SK-N-SH (cell line): ENCODE results near the gene KRTAP5-9.

Experiments used
- FOXM1 ChIP-seq: IDR thresholded peaks from 2 replicates; pipeline ENCODE4 v1.4.0; 2012; ENCODE audit warnings: low read depth, mild to moderate bottlenecking
- GATA2 ChIP-seq: sonication (generic); formaldehyde crosslinking; IDR thresholded peaks from 2 replicates; pipeline ENCODE4 v1.5.0; 2020; ENCODE audit warnings: mild to moderate bottlenecking, missing genetic modification reagents
- NFIC ChIP-seq: IDR thresholded peaks from 2 replicates; pipeline ENCODE4 v1.4.0; 2012; ENCODE audit warnings: borderline replicate concordance
- POLR2AphosphoS5 ChIP-seq: IDR thresholded peaks from 2 replicates; pipeline ENCODE4 v1.6.1; 2012; ENCODE audit warnings: low read depth, low read length
- TAF1 ChIP-seq: IDR thresholded peaks from 2 replicates; pipeline ENCODE4 v1.6.1; 2012; ENCODE audit warnings: low read depth, mild to moderate bottlenecking, low read length, moderate library complexity, borderline replicate concordance
- TF ChIP-seq, protein P1 (sequence below): fragments of 200-600 bp; sonication (generic); IDR thresholded peaks from 2 replicates; pipeline ENCODE4 v1.6.1; 2017; ENCODE audit warnings: antibody characterized with exemption, mild to moderate bottlenecking, moderate library complexity

DNA sequence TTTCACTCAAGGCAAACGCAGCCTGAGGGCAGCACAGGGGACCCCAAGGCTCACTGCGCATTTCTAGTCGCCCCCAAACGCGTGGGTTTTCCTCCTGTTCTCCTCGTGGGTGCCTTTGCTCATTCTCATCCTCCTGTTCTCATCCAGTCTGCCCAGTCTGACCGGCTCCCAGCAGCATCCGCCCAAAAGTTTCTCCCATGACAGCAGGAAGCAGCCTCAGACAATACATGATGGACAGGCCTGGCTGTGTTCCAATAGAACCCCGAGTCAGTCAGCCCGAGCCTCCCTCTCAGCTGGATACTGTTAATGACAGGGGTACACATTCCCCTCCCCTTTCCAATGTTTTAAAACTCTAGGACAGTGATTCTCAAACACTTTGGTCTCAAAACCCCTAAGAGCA is 43.7 kb upstream of the KRTAP5-9 start:
- TF ChIP-seq POLR2AphosphoS5 (no peak), NFIC (no peak), TAF1 (no peak), GATA2 (CRISPR knock-in tag) (no peak), FOXM1 (no peak)
- TF ChIP-seq, protein P1, sequence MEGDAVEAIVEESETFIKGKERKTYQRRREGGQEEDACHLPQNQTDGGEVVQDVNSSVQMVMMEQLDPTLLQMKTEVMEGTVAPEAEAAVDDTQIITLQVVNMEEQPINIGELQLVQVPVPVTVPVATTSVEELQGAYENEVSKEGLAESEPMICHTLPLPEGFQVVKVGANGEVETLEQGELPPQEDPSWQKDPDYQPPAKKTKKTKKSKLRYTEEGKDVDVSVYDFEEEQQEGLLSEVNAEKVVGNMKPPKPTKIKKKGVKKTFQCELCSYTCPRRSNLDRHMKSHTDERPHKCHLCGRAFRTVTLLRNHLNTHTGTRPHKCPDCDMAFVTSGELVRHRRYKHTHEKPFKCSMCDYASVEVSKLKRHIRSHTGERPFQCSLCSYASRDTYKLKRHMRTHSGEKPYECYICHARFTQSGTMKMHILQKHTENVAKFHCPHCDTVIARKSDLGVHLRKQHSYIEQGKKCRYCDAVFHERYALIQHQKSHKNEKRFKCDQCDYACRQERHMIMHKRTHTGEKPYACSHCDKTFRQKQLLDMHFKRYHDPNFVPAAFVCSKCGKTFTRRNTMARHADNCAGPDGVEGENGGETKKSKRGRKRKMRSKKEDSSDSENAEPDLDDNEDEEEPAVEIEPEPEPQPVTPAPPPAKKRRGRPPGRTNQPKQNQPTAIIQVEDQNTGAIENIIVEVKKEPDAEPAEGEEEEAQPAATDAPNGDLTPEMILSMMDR, result no peak
